ENCODE data around the gene JUNB. TPM values are rescaled to one million over a fixed set of nuclear protein-coding genes. Genes with fewer than 3 reads are reported as not detected.

JUNB gene
- total RNA-seq, 3 donors from 2014 or later, result 170 to 191 (median 191) TPM

GRCh38 chr19:12757544-12758274 lies 33.6 kb upstream of the JUNB start:
- ATAC-seq (peak; percentile 96), DNase-seq (peak; percentile 76 to 81 (median 79))
- intact Hi-C loops (cut with DNase I, micrococcal nuclease), result loop anchor here in 1 of 2 donors (5.0 kb wide), 1 partner anchor 50 kb away; no protein-coding TSS in a partner anchor
- peak; percentile 92 for TF ChIP-seq CTCF (IDR thresholded peaks at IDR 0.05)
- Histone ChIP-seq H3K36me3 (ENCODE audit: low read depth) (no peaks in the 10 kb centered on the region), H3K9me3 (no peaks in the 10 kb centered on the region), H3K4me1 (ENCODE audit: low read depth) (peaks cover 7% of the 10 kb centered on the region), H3K4me3 (no peak overlapping the region)

DNA sequence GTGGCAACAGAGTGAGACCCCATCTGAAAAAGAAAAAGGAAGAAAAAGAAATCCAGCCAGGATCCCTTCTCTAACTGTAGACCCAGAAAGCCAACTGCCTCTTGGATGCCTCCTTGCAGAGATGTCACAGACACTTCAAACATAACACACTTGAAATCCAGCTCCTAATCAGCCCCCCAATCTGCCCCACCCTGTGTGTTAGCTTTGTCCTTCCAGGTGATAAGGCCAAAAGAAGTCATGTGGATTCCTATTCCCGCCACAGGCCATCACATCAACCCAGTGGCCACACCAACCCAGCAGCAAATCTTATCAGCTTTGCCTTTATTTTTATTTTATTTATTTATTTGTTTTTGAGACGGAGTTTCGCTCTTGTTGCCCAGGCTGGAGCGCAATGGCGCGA lies 31.6 kb upstream of the JUNB start:
- Histone ChIP-seq H3K4me1 (ENCODE audit: low read depth) (peaks cover 7% of the 10 kb centered on the region), H3K9me3 (no peaks in the 10 kb centered on the region), H3K4me3 (no peak overlapping the region), H3K36me3 (ENCODE audit: low read depth) (no peaks in the 10 kb centered on the region)
- no peak for DNase-seq
- ATAC-seq, result no peak
- intact Hi-C loops (cut with DNase I, micrococcal nuclease), result loop anchor here (5.0 kb wide), 2 partner anchors 38 to 52 kb away; no protein-coding TSS in a partner anchor
- TF ChIP-seq CTCF (IDR thresholded peaks at IDR 0.05), result no peak

- no peak for ATAC-seq
- no peak for TF ChIP-seq CTCF (IDR thresholded peaks at IDR 0.05)
- intact Hi-C loops (cut with DNase I, micrococcal nuclease), result loop anchor here (5.0 kb wide), 1 partner anchor 34 kb away; no protein-coding TSS in a partner anchor
Measured at GRCh38 chr19:12763100-12763499, 28.2 kb upstream of the JUNB start.

DNA sequence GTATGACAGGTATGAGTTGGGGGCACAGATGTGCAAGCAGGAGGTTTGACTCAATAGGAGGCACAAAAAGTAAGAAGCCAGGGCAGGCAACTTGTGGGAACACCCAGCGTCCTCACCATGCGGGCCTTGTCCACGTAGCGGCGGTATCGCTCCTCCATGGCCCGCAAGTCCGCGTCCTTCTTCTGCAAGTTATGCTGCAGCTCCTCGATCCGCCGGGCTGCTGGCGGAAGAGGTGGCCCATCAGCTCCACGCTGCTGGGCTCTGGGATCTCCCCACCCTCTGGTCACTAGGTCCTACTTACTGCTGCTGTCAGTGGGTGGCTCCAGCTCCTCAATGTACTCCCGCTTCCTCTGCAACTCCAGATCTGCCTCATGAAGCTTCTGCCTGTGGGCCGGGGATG lies 26.6 kb upstream of the JUNB start:
- no peak for ATAC-seq

More at GRCh38 chr19:12763100-12763499, 28.2 kb upstream of the JUNB start:
- Histone ChIP-seq H3K4me3 (no peak overlapping the region), H3K4me1 (ENCODE audit: low read depth) (peaks cover 8% of the 10 kb centered on the region), H3K9me3 (no peaks in the 10 kb centered on the region), H3K36me3 (ENCODE audit: low read depth) (no peaks in the 10 kb centered on the region)
- no peak for DNase-seq

DNA sequence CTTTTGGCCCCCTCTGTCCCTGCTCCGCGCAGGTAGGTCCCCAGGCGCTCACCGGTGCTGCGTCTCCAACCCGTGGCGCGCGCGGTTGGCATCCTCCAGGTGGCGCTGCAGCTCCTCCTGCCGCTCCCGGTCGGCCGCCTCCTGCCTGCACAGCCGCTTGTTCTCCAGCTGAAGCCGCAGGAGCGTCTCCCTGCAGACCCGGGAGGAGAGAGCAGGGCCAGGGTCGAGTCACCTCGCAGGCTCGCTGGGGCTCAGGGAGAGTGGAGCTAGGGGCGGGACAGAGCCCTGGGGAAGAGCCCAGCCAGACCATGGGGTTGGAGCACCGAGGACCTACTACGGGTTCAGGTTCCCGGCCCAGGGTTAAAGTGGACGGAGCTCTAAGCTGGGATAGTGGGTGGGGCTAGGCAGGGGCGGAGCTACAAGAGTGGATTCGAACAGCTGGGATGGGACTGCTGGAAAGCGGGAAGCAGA lies 25.2 kb upstream of the JUNB start:
- intact Hi-C loops (cut with DNase I, micrococcal nuclease), result loop anchor here in 1 of 2 donors (5.0 kb wide), 1 partner anchor 81 kb away; no protein-coding TSS in a partner anchor
- DNase-seq, result peak in 2 of 3 donors; percentile 84 to 94
- TF ChIP-seq CTCF (IDR thresholded peaks at IDR 0.05), result peak; percentile 94
- Histone ChIP-seq H3K4me1 (ENCODE audit: low read depth) (peaks cover 13% of the 10 kb centered on the region), H3K9me3 (no peaks in the 10 kb centered on the region), H3K36me3 (ENCODE audit: low read depth) (no peaks in the 10 kb centered on the region), H3K4me3 (no peak overlapping the region)
- ATAC-seq, result peak; percentile 88

More for the DNA sequence above, 26.6 kb upstream of the JUNB start:
- Histone ChIP-seq H3K36me3 (ENCODE audit: low read depth) (no peaks in the 10 kb centered on the region), H3K4me1 (ENCODE audit: low read depth) (peaks cover 8% of the 10 kb centered on the region), H3K4me3 (no peak overlapping the region), H3K9me3 (no peaks in the 10 kb centered on the region)
- intact Hi-C loops (cut with DNase I, micrococcal nuclease), result loop anchor here (5.0 kb wide), 2 partner anchors 33 to 83 kb away; no protein-coding TSS in a partner anchor
- DNase-seq, result no peak
- no peak for TF ChIP-seq CTCF (IDR thresholded peaks at IDR 0.05)
